Lower lobe of right lung (tissue), 2 donors: ENCODE results near the gene NEK1. TPM values are rescaled to one million over a fixed set of nuclear protein-coding genes. Genes with fewer than 3 reads are reported as not detected.

Source experiments
- ATAC-seq, 2 donors: fragments of 200-7000 bp; cut with Tn5 transposase; one replicate each; pipeline ENCODE4 v1.9.1; 2020 to 2022; ENCODE audit warnings: mild to moderate bottlenecking in 2 of 2, moderate library complexity in 2 of 2
- DNase-seq: peaks from one replicate; pipeline ENCODE4 v3.0.0-alpha.2; 2020
- H3K27ac ChIP-seq: fragments of 200-600 bp; one replicate; pipeline ENCODE4 v1.8.0; 2022
- H3K27me3 ChIP-seq: fragments of 200-600 bp; one replicate; pipeline ENCODE4 v1.8.0; 2022; ENCODE audit warnings: low read depth
- H3K36me3 ChIP-seq: fragments of 200-600 bp; one replicate; pipeline ENCODE4 v1.8.0; 2022; ENCODE audit warnings: mild to moderate bottlenecking
- H3K4me1 ChIP-seq: fragments of 200-600 bp; one replicate; pipeline ENCODE4 v1.8.0; 2022
- H3K4me3 ChIP-seq: fragments of 200-600 bp; one replicate; pipeline ENCODE4 v1.8.0; 2022; ENCODE audit warnings: mild to moderate bottlenecking
- H3K9me3 ChIP-seq: fragments of 200-600 bp; one replicate; pipeline ENCODE4 v1.8.0; 2022
- intact Hi-C: fragments of 100-400 bp; cut with DNase I; formaldehyde crosslinking; loops from one replicate; pipeline ENCODE4 v1.11.0; 2022
- total RNA-seq: library from RNA; stranded (reverse); fragmentation: NEBNext Ultra II Directional; extraction: Animal tissue kit (Norgen Biotek cat#: 25700); gene quantifications from one replicate; pipeline ENCODE4 v1.2.1, GENCODE V29; 2021
- TF ChIP-seq, protein P1 (sequence below): fragments of 200-600 bp; IDR thresholded peaks from one replicate; pipeline ENCODE4 v1.8.0; 2022; ENCODE audit warnings: antibody characterized with exemption, mild to moderate bottlenecking
- donor health status: DM: no; HTN: yes; CAD: no; lungs with severe emphysema.

The NEK1 gene
- total RNA-seq, 1 donor from 2014 or later: 12.1 TPM

DNA sequence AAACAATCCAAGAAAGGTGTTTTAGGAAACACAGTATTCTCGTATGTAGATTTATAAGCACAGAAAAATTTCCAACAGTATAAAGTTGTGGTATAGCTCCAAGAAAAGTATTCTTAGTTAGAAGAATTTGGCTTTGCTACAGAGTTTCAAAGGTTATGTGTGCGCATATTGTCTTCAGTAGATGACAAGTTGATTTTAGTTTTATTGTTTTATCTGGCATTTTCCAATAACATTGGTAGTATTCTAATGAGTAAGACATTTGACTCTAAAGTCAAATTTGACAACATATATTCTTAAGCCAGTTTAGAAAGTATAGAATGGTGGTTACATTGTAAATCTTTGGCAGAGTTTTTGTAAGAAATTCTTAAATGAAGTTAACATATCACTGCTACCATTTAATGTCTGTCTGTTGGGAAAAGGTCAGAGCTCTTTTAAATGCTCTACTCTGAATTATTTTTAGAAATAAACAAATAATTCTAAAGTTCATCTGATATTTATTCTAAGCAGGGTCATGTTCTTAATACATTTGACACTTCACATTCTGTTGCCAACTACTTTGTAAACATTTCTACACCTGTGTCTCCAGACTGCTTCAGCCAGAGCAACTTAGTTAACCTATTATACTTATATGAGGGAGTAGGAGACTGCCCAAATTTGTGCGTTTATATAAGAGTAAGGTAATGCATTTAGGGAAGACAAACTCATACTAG, 38.0 kb upstream of the NEK1 start:
- intact Hi-C loops: no loop called here
- no peak for ATAC-seq
- Histone ChIP-seq H3K4me1 (peaks cover 6% of the 10 kb centered on the region), H3K4me3 (no peak overlapping the region), H3K27me3 (no peaks in the 10 kb centered on the region), H3K27ac (no peak overlapping the region), H3K9me3 (no peaks in the 10 kb centered on the region), H3K36me3 (no peaks in the 10 kb centered on the region)
- TF ChIP-seq, protein P1, sequence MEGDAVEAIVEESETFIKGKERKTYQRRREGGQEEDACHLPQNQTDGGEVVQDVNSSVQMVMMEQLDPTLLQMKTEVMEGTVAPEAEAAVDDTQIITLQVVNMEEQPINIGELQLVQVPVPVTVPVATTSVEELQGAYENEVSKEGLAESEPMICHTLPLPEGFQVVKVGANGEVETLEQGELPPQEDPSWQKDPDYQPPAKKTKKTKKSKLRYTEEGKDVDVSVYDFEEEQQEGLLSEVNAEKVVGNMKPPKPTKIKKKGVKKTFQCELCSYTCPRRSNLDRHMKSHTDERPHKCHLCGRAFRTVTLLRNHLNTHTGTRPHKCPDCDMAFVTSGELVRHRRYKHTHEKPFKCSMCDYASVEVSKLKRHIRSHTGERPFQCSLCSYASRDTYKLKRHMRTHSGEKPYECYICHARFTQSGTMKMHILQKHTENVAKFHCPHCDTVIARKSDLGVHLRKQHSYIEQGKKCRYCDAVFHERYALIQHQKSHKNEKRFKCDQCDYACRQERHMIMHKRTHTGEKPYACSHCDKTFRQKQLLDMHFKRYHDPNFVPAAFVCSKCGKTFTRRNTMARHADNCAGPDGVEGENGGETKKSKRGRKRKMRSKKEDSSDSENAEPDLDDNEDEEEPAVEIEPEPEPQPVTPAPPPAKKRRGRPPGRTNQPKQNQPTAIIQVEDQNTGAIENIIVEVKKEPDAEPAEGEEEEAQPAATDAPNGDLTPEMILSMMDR: no peak
- DNase-seq: no peak

DNA sequence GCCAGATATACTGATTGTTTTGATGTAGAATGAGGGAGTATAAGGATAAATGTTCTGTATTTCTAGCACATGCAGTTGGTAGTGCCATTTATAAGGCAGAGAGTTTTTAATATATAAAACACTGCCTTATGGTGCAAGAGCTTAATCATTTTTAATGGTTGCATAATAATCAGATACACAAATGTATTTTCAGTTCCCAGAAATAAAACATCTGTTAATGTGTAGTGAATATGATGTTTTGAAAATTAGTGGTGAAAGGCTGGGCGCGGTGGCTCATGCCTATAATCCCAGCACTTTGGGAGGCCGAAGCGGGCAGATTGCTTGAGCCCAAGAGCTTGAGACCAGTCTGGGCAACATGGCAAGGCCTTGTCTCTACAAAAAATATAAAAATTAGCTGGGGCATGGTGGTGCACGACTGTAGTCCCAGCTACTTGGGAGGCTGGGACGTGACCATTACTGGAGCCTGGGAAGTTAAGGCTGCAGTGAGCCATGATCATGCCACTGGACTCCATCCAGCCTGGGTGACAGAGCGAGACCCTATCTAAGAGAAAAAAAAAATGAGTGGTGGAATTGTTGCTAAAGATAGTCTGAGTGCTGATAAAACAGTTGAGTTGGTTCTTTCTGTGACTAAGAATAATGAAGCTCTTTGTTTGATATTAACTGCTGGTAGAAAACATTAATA, 37.3 kb upstream of the NEK1 start:
- Histone ChIP-seq H3K27ac (no peak overlapping the region), H3K9me3 (no peaks in the 10 kb centered on the region), H3K4me3 (no peak overlapping the region), H3K36me3 (peaks cover 7% of the 10 kb centered on the region), H3K27me3 (no peaks in the 10 kb centered on the region), H3K4me1 (peaks cover 6% of the 10 kb centered on the region)
- DNase-seq (no peak), ATAC-seq (no peak)
- TF ChIP-seq, protein P1: no peak
- intact Hi-C loops: no loop called here

DNA sequence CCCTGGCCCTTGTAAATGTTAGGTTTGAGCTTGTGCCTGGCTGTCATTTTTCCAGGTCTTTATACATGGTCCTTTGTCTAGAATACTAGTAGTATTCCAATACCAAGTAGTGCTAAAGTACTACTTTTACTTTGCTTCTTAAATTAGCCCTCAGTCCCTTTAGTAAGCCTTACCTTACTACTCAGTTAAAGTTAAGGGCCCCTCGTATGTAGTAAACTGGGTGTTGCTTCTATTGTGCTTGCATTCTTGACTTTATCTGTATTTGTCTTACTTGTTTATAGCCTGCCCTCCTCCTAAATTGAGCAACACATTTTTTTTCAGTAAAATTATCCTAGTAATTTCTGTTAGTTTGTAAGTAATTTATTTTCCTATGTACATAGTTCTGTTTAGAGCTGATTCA, 33.2 kb upstream of the NEK1 start:
- no peaks in the 10 kb centered on the region for H3K27me3 ChIP-seq
- no peaks in the 10 kb centered on the region for H3K9me3 ChIP-seq
- ATAC-seq (no peak), DNase-seq (no peak)
- H3K4me1 ChIP-seq: peaks cover under 1% of the 10 kb centered on the region
- intact Hi-C loops: no loop called here
- peaks cover 21% of the 10 kb centered on the region for H3K36me3 ChIP-seq
- H3K27ac ChIP-seq: no peak overlapping the region
- TF ChIP-seq, protein P1: no peak
- no peak overlapping the region for H3K4me3 ChIP-seq

DNA sequence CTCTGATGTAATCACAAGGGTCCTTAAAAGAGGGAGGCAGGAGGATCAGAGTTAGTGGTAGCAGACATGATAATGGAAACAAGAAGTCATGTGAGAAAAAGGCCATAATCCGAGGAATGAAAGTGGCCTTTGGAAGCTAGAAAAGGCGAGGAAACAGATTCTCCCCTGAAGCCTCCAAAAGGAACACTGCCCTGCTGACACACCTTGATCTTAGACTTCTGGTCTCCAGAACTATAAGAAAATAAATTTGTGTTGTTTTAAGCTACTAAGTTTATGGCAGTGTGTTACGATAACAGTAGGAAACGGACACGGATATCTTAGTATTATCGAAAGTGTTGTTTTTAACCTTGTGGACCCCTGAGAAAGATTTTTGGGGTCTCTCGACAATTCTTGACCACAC, 32.4 kb upstream of the NEK1 start:
- H3K27ac ChIP-seq: no peak overlapping the region
- no peaks in the 10 kb centered on the region for H3K27me3 ChIP-seq
- no peaks in the 10 kb centered on the region for H3K4me1 ChIP-seq
- TF ChIP-seq, protein P1: no peak
- H3K9me3 ChIP-seq: no peaks in the 10 kb centered on the region
- intact Hi-C loops: no loop called here
- no peak for DNase-seq
- ATAC-seq: no peak
- H3K4me3 ChIP-seq: no peak overlapping the region
- peaks cover 21% of the 10 kb centered on the region for H3K36me3 ChIP-seq

DNA sequence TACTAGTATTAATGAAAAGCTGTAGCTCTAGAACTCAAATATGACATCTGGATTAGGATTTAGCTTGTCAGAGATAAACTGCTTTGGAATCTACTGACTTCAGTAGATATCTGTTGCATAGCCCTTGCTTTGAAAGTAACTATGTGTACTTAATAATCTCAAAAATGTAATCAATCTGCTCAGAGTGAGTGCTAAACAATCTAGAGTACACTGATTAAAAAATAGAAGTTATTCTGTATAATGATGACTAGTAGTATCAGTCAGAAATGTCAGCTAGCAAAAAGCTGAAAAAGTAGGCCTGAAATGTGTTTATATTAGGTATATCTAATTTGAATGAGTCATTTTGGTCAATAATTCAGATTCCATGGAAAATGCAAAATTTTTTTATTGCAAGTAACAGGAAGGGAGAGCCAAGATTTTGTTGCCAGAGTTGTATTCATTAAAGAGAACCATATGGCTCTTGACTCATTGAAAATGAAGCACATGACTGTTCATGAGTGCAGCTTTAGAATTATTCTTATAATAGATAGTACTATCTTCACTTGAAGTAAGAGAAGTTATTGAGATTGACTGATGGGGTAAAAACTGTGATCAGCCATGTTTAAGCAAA, 28.0 kb upstream of the NEK1 start:
- intact Hi-C loops: no loop called here
- H3K9me3 ChIP-seq: no peaks in the 10 kb centered on the region
- no peak overlapping the region for H3K27ac ChIP-seq
- H3K27me3 ChIP-seq: no peaks in the 10 kb centered on the region
- no peaks in the 10 kb centered on the region for H3K4me1 ChIP-seq
- TF ChIP-seq, protein P1: no peak
- H3K36me3 ChIP-seq: peaks cover 52% of the 10 kb centered on the region
- no peak overlapping the region for H3K4me3 ChIP-seq
- ATAC-seq (no peak), DNase-seq (no peak)
